ENCODE results near the gene LYPLAL1.

LYPLAL1 gene

GRCh38 chr1:219173758-219174459, at the start of gene LYPLAL1:
Gene LYPLAL1, plus strand, starts transcription at chr1:219173878. Its CDS starts 13 bp downstream, at chr1:219173891.
- peak; percentile 82 to 83 for DNase-seq (ENCODE audit: low read depth in 2 of 2)

GRCh38 chr1:219124163-219124562, 49.5 kb upstream of the LYPLAL1 start:
- DNase-seq (ENCODE audit: low read depth in 2 of 2): no peak

GRCh38 chr1:219125342-219125741, 48.3 kb upstream of the LYPLAL1 start:
- DNase-seq (ENCODE audit: low read depth in 2 of 2): no peak

GRCh38 chr1:219126377-219126776, 47.3 kb upstream of the LYPLAL1 start:
- no peak for DNase-seq (ENCODE audit: low read depth in 2 of 2)

GRCh38 chr1:219128957-219129356, 44.7 kb upstream of the LYPLAL1 start:
- no peak for DNase-seq (ENCODE audit: low read depth in 2 of 2)

- DNase-seq (ENCODE audit: low read depth in 2 of 2): no peak
Measured at GRCh38 chr1:219130366-219130935, 43.2 kb upstream of the LYPLAL1 start.

GRCh38 chr1:219132939-219133338, 40.7 kb upstream of the LYPLAL1 start:
- no peak for DNase-seq (ENCODE audit: low read depth in 2 of 2)

- no peak for DNase-seq (ENCODE audit: low read depth in 2 of 2)
Measured at GRCh38 chr1:219138747-219139146, 34.9 kb upstream of the LYPLAL1 start.

GRCh38 chr1:219140303-219140877, 33.3 kb upstream of the LYPLAL1 start:
- no peak for DNase-seq (ENCODE audit: low read depth in 2 of 2)

- no peak for DNase-seq (ENCODE audit: low read depth in 2 of 2)
Measured at GRCh38 chr1:219143735-219144134, 29.9 kb upstream of the LYPLAL1 start.

- DNase-seq (ENCODE audit: low read depth in 2 of 2): no peak
Measured at GRCh38 chr1:219144658-219145315, 28.9 kb upstream of the LYPLAL1 start.

- DNase-seq (ENCODE audit: low read depth in 2 of 2): no peak
Measured at GRCh38 chr1:219147571-219148019, 26.1 kb upstream of the LYPLAL1 start.

GRCh38 chr1:219149009-219149577, 24.6 kb upstream of the LYPLAL1 start:
- no peak for DNase-seq (ENCODE audit: low read depth in 2 of 2)

GRCh38 chr1:219149953-219150352, 23.7 kb upstream of the LYPLAL1 start:
- no peak for DNase-seq (ENCODE audit: low read depth in 2 of 2)

- no peak for DNase-seq (ENCODE audit: low read depth in 2 of 2)
Measured at GRCh38 chr1:219150913-219151312, 22.8 kb upstream of the LYPLAL1 start.

GRCh38 chr1:219151467-219151866, 22.2 kb upstream of the LYPLAL1 start:
- no peak for DNase-seq (ENCODE audit: low read depth in 2 of 2)

- no peak for DNase-seq (ENCODE audit: low read depth in 2 of 2)
Measured at GRCh38 chr1:219152751-219153150, 20.9 kb upstream of the LYPLAL1 start.

- DNase-seq (ENCODE audit: low read depth in 2 of 2): no peak
Measured at GRCh38 chr1:219153723-219154122, 20.0 kb upstream of the LYPLAL1 start.

- DNase-seq (ENCODE audit: low read depth in 2 of 2): no peak
Measured at GRCh38 chr1:219155135-219155534, 18.5 kb upstream of the LYPLAL1 start.

GRCh38 chr1:219159946-219160645, 13.6 kb upstream of the LYPLAL1 start:
- no peak for DNase-seq (ENCODE audit: low read depth in 2 of 2)

- no peak for DNase-seq (ENCODE audit: low read depth in 2 of 2)
Measured at GRCh38 chr1:219160967-219161366, 12.7 kb upstream of the LYPLAL1 start.

- no peak for DNase-seq (ENCODE audit: low read depth in 2 of 2)
Measured at GRCh38 chr1:219161371-219161770, 12.3 kb upstream of the LYPLAL1 start.
